OCI-LY3 (cell line): ENCODE data around the gene SYNPO2.

Source experiments
- CTCF ChIP-seq: fragments of 200-600, 300-600 bp; sonication (generic); IDR thresholded peaks from 2 replicates; pipeline ENCODE4 v1.5.1; 2014; ENCODE audit warnings: antibody characterized with exemption, low read length, low read depth
- EZH2phosphoT487 ChIP-seq: fragments of 200-600 bp; shearing (Covaris generic); IDR thresholded peaks from 2 replicates; pipeline ENCODE4 v1.6.1; 2018; ENCODE audit warnings: antibody characterized with exemption, mixed run types, low read depth

DNA sequence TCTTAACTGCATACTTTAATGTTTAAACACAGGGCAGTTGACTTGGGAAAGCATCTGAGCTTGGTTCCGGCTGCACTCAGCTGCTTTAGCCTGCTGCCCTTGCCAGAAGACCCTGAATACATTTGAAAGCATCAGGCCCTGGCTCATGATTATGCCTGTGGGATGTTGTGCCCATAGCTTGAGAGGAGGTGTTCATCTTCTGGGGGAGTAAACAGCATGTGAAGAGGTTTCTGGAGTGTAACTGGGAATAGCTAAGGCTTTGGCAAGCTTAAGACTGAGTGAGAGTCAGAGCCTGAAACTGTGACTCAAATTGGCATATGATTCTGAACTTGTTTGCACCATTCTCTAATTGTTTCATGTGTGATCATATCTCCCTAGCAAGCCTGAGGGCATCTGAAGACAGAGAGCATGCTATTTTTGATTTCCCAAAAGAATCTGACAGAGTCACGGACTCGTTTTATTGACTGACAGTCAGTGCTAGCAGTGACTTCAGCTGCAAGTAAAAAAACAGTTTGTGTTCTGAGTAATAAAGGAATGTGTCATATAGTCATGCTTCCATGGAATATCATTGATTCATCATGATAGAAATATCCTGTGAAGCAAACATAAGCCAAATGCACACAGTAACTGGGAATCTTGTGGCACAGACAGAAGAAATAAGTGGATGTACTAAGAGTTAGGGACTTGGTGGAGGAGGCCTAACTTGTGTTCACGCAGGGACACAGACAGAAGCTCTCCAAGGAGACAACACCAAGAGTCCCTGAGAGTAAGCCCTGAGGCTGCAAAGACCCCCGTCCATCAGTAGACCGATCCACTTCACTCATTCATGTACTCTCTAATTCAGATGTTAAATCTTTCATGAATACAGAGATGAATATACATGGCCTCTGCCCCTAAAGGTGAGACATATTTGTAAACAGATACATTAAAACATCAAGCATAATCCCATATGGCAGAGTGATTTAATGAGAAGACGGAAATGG, 100.7 kb downstream of the SYNPO2 start:
- TF ChIP-seq CTCF: no peak
- no peak for TF ChIP-seq EZH2phosphoT487
